Regular cardiac myocyte (primary cell): ENCODE data around the gene DCUN1D2. TPM values are rescaled to one million over a fixed set of nuclear protein-coding genes. Genes with fewer than 3 reads are reported as not detected.

ENCODE experiments used
- total RNA-seq: library from RNA; depleted of rRNA; stranded (reverse); fragments of >200 nt; gene quantifications from 2 replicates; pipeline ENCODE4 v1.2.3, GENCODE V29; 2014

The DCUN1D2 gene
- total RNA-seq: 6.3 and 6.8 TPM in 2 replicates

GRCh38 chr13:113490496-113491417 is at the start of gene DCUN1D2:
TSS of gene DCUN1D2 (minus strand) at chr13:113490711. CDS start at chr13:113490669, 42 bp downstream.

GRCh38 chr13:113452942-113453901 is 37.3 kb downstream of the DCUN1D2 start, which contains the start of gene ADPRHL1:
TSS of gene ADPRHL1 (minus strand) at chr13:113453488. CDS start at chr13:113453437, 51 bp downstream.

Other genes with a start within 250 kb of the DCUN1D2 start
- gene LAMP1, start 193.5 kb downstream of the DCUN1D2 start, total RNA-seq: 92.0 and 197 TPM in 2 replicates
- 0.38 and 0.85 TPM in 2 replicates for gene GRTP1, start 126.6 kb downstream of the DCUN1D2 start, total RNA-seq
- gene ADPRHL1, start 37.2 kb downstream of the DCUN1D2 start, total RNA-seq: 0.56 and 0.58 TPM in 2 replicates
- gene TFDP1, start 94.0 kb upstream of the DCUN1D2 start, total RNA-seq: 27.6 and 89.3 TPM in 2 replicates
- not detected in 2 replicates for gene ATP4B, start 167.5 kb upstream of the DCUN1D2 start, total RNA-seq
- 0.85 TPM in 1 of 2 replicates, not detected in the other for gene GRK1, start 176.5 kb upstream of the DCUN1D2 start, total RNA-seq